IMR-90 (cell line): ENCODE data around the gene FOXP1. TPM values are rescaled to one million over a fixed set of nuclear protein-coding genes. Genes with fewer than 3 reads are reported as not detected.

ENCODE experiments used
- ATAC-seq: fragments of 200-7000 bp; cut with Tn5 transposase; 2 replicates; pipeline ENCODE4 v1.9.1; 2020; ENCODE audit warnings: low read depth, mild to moderate bottlenecking, moderate library complexity
- BruUV-seq: library from RNA; stranded (reverse); fragments of 400-500 nt; replicated peaks from 2 replicates; lab custom pipeline; 2021; lab: Mats Ljungman, UMichigan
- CTCF ChIA-PET: fragments of 300-600 bp; formaldehyde crosslinking; extraction: SDS; loops from one replicate; lab custom pipeline; 2021; ENCODE audit warnings: antibody characterized with exemption; lab: Yijun Ruan, JAX
- POLR2A ChIA-PET: fragments of 300-600 bp; sonication (Branson Sonifier 250); formaldehyde crosslinking; loops from one replicate; lab custom pipeline; 2022; ENCODE audit warnings: antibody characterized with exemption; ENCODE audit not compliant: unreplicated experiment; lab: Charles Lee
- DNase-seq: peaks from one replicate; pipeline ENCODE4 v3.0.0; 2013
- H2AFZ ChIP-seq: replicated peaks from 2 replicates; pipeline ENCODE3; 2013; ENCODE audit warnings: low read length, mild to moderate bottlenecking; ENCODE audit not compliant: poor library complexity
- H2AK5ac ChIP-seq: 2 replicates; pipeline ENCODE4 v1.6.1; 2013; ENCODE audit warnings: low read depth, low read length, inconsistent platforms
- H2AK9ac ChIP-seq: replicated peaks from 2 replicates; pipeline ENCODE3; 2013; ENCODE audit warnings: mild to moderate bottlenecking, low read depth, low read length, moderate library complexity; ENCODE audit not compliant: poor library complexity
- H2BK120ac ChIP-seq: 2 replicates; pipeline ENCODE4 v1.6.1; 2013; ENCODE audit warnings: low read depth, low read length, inconsistent platforms
- H2BK15ac ChIP-seq: 3 replicates; pipeline ENCODE4 v1.6.1; 2013; ENCODE audit warnings: low read depth, low read length, inconsistent platforms
- H2BK20ac ChIP-seq: 2 replicates; pipeline ENCODE4 v1.6.1; 2013; ENCODE audit warnings: low read depth, mild to moderate bottlenecking, inconsistent platforms, low read length, moderate library complexity
- H2BK5ac ChIP-seq: 2 replicates; pipeline ENCODE4 v1.6.1; 2013; ENCODE audit warnings: mild to moderate bottlenecking, low read depth, low read length, inconsistent platforms; ENCODE audit not compliant: poor library complexity, severe bottlenecking
- H3K14ac ChIP-seq: replicated peaks from 2 replicates; pipeline ENCODE4 v1.6.1; 2013; ENCODE audit warnings: low read depth, low read length, inconsistent platforms
- H3K18ac ChIP-seq: 2 replicates; pipeline ENCODE4 v1.6.1; 2013; ENCODE audit warnings: low read depth, low read length, control low read depth
- H3K23ac ChIP-seq: 2 replicates; pipeline ENCODE4 v1.6.1; 2013; ENCODE audit warnings: low read depth, low read length, inconsistent platforms
- H3K27ac ChIP-seq: 2 replicates; pipeline ENCODE4 v1.5.1; 2013; ENCODE audit warnings: mild to moderate bottlenecking, control low read depth, low read length; ENCODE audit not compliant: insufficient read depth
- H3K27me3 ChIP-seq: 2 replicates; pipeline ENCODE4 v1.6.1; 2013; ENCODE audit warnings: low read length; ENCODE audit not compliant: control insufficient read depth, insufficient read depth
- H3K36me3 ChIP-seq: 2 replicates; pipeline ENCODE4 v1.6.1; 2013; ENCODE audit warnings: low read length, mixed read lengths; ENCODE audit not compliant: control insufficient read depth, insufficient read depth
- H3K4ac ChIP-seq: 2 replicates; pipeline ENCODE4 v1.6.1; 2013; ENCODE audit warnings: low read depth, low read length, inconsistent platforms
- H3K4me1 ChIP-seq: 2 replicates; pipeline ENCODE4 v1.6.1; 2013; ENCODE audit warnings: low read length, mixed read lengths; ENCODE audit not compliant: control insufficient read depth, insufficient read depth
- H3K4me2 ChIP-seq: 2 replicates; pipeline ENCODE4 v1.6.1; 2013; ENCODE audit warnings: low read depth, mild to moderate bottlenecking, control low read depth, low read length, moderate library complexity
- H3K4me3 ChIP-seq: 2 replicates; pipeline ENCODE4 v1.5.1; 2013; ENCODE audit warnings: low read depth, mild to moderate bottlenecking, control low read depth, low read length, moderate library complexity; ENCODE audit not compliant: insufficient read depth
- H3K56ac ChIP-seq: 2 replicates; pipeline ENCODE4 v1.6.1; 2013; ENCODE audit warnings: low read length, inconsistent platforms; ENCODE audit not compliant: insufficient read depth; ENCODE audit errors: extremely low read depth
- H3K79me1 ChIP-seq, 2 experiments: 2 replicates each; pipeline ENCODE4 v1.6.1; 2013; ENCODE audit warnings: low read length in 2 of 2, inconsistent platforms in 1 of 2, low read depth in 1 of 2
- H3K9ac ChIP-seq: 2 replicates; pipeline ENCODE4 v1.6.1; 2013; ENCODE audit warnings: low read depth, low read length, control low read depth
- H3K9me1 ChIP-seq: 2 replicates; pipeline ENCODE4 v1.6.1; 2013; ENCODE audit warnings: low read length, inconsistent platforms; ENCODE audit not compliant: insufficient read depth
- H3K9me3 ChIP-seq: 2 replicates; pipeline ENCODE4 v1.6.1; 2013; ENCODE audit warnings: low read length; ENCODE audit not compliant: control insufficient read depth, insufficient read depth
- H4K20me1 ChIP-seq: 2 replicates; pipeline ENCODE4 v1.6.1; 2013; ENCODE audit warnings: low read length, inconsistent platforms; ENCODE audit not compliant: insufficient read depth
- H4K5ac ChIP-seq: 2 replicates; pipeline ENCODE4 v1.6.1; 2013; ENCODE audit warnings: mild to moderate bottlenecking, low read depth, low read length, control low read depth
- H4K8ac ChIP-seq, 2 experiments: 2 replicates each; pipeline ENCODE4 v1.6.1; 2013; ENCODE audit warnings: low read depth in 2 of 2, low read length in 2 of 2, control low read depth in 1 of 2, inconsistent platforms in 1 of 2
- H4K91ac ChIP-seq: 2 replicates; pipeline ENCODE4 v1.6.1; 2013; ENCODE audit warnings: low read depth, low read length, inconsistent platforms; ENCODE audit not compliant: insufficient read depth
- FOS ChIP-seq: fragments of 150-350 bp; IDR thresholded peaks from 2 replicates; pipeline ENCODE4 v1.6.1; 2016; ENCODE audit warnings: low read depth, low read length
- MAZ ChIP-seq: IDR thresholded peaks from 2 replicates; pipeline ENCODE4 v1.6.1; 2012; ENCODE audit warnings: low read depth, mild to moderate bottlenecking, low read length, improper control_type of control experiment, moderate library complexity, borderline replicate concordance
- MXI1 ChIP-seq: IDR thresholded peaks from 2 replicates; pipeline ENCODE4 v1.6.1; 2012; ENCODE audit warnings: low read depth, mild to moderate bottlenecking, low read length, moderate library complexity, borderline replicate concordance
- POLR2A ChIP-seq: IDR thresholded peaks from 2 replicates; pipeline ENCODE4 v1.6.1; 2012; ENCODE audit warnings: mild to moderate bottlenecking, low read depth, low read length
- RAD21 ChIP-seq: IDR thresholded peaks from 2 replicates; pipeline ENCODE4 v1.6.1; 2012; ENCODE audit warnings: low read length, improper control_type of control experiment
- WGBS, 2 experiments: methylation state at CpG; one replicate each; pipeline versions ENCODE4 v1.1.5 to v1.1.7; 2013; ENCODE audit warnings: missing lambda C conversion rate in 2 of 2; ENCODE audit not compliant: insufficient read length in 1 of 2; ENCODE audit errors: extremely low coverage in 2 of 2; 5-methylcytosine and 5-hydroxymethylcytosine counted together
- dilution Hi-C: fragments of 300-500 bp; cut with HindIII; formaldehyde crosslinking; loops from one replicate; pipeline ENCODE4 v1.14.3; 2018; ENCODE audit warnings: low sequenced_read_pairs; ENCODE audit not compliant: unreplicated experiment
- in situ Hi-C: fragments of 300-500 bp; cut with MboI; formaldehyde crosslinking; loops from 3 replicates; pipeline ENCODE4 v1.14.3; 2019; ENCODE audit warnings: low sequenced_read_pairs, inconsistent platforms, mixed read lengths
- intact Hi-C: fragments of 100-400 bp; cut with micrococcal nuclease; formaldehyde crosslinking; loops from 2 replicates; pipeline ENCODE4 v1.10.0; 2022
- polyA plus RNA-seq, 3 experiments: library from polyadenylated mRNA; depleted of rRNA; stranded (reverse); fragments of >200 nt; gene quantifications; 2 replicates each; pipeline ENCODE4 v1.2.3, GENCODE V29; 2012; ENCODE audit warnings: low replicate concordance in 1 of 3
- total RNA-seq: library from RNA; depleted of rRNA; stranded (reverse); fragments of >200 nt; gene quantifications from 2 replicates; pipeline ENCODE4 v1.2.3, GENCODE V29; 2012

Gene FOXP1
- total and polyA plus RNA-seq, 2 of the 4 experiments (the other 2 are of a cell fraction): 37.0 to 132 TPM

- Histone ChIP-seq H2AK9ac (no peak overlapping the region), H3K4me3 (no peak overlapping the region), H3K4me1 (no peaks in the 10 kb centered on the region; the same call in 1 of the 2 replicates), H3K9ac (no peak overlapping the region), H3K79me1 (peaks cover 10 to 17% of the 10 kb centered on the region in 2 experiments), H3K14ac (no peak overlapping the region), H4K8ac (no peak overlapping the region), H2AFZ (no peak overlapping the region), H3K36me3 (no peaks in the 10 kb centered on the region; the same call in 1 of the 2 replicates), H3K56ac (no peak overlapping the region), H3K23ac (no peak overlapping the region), H2BK5ac (no peak overlapping the region), H2BK20ac (no peak overlapping the region), H3K9me1 (peaks cover 7% of the 10 kb centered on the region; the same call in 1 of the 2 replicates), H4K20me1 (no peaks in the 10 kb centered on the region), H2BK120ac (no peak overlapping the region), H2BK15ac (no peak overlapping the region), H3K27ac (no peak overlapping the region), H2AK5ac (no peak overlapping the region), H4K91ac (no peak overlapping the region), H3K4ac (no peak overlapping the region), H4K5ac (no peak overlapping the region), H3K27me3 (no peaks in the 10 kb centered on the region), H3K4me2 (no peak overlapping the region), H3K9me3 (no peaks in the 10 kb centered on the region), H3K18ac (no peak overlapping the region)
- 100% methylated on average over 2 of the region's 3 CpGs; no CpG with 5 or more reads in 1 of the 2 experiments for WGBS, 2 experiments
- TF ChIP-seq MAZ: no peak
- TF ChIP-seq RAD21: no peak
- no peak for TF ChIP-seq POLR2A
- no peak for TF ChIP-seq FOS
- TF ChIP-seq MXI1: no peak
- DNase-seq (no peak), ATAC-seq (no peak)
- dilution Hi-C loops: no loop called here
- in situ Hi-C loops: no loop called here
- POLR2A ChIA-PET: no interaction called here
- CTCF ChIA-PET: no interaction called here
- intact Hi-C loops: no loop called here
- no TSS peak for BruUV-seq
Measured at GRCh38 chr3:71277341-71277740, 306.2 kb downstream of the FOXP1 start.
